GM18511 (cell line): ENCODE data around the gene FOXD1.

Experiments used
- ATAC-seq: cut with Tn5 transposase; IDR thresholded peaks from one replicate; pipeline ENCODE4 v1.9.1; 2021; ENCODE audit warnings: mild to moderate bottlenecking, moderate library complexity; ENCODE audit not compliant: unreplicated experiment

FOXD1 gene

GRCh38 chr5:73442231-73442811 lies 6.3 kb downstream of the FOXD1 start:
- ATAC-seq = no peak

GRCh38 chr5:73441378-73441777 lies 7.2 kb downstream of the FOXD1 start:
- no peak for ATAC-seq

- ATAC-seq = no peak
These were observed 8.3 kb downstream of the FOXD1 start for GRCh38 chr5:73440262-73440661.

- ATAC-seq = no peak
These were observed 9.7 kb downstream of the FOXD1 start for GRCh38 chr5:73438645-73439470.

- no peak for ATAC-seq
These were observed 10.6 kb downstream of the FOXD1 start for GRCh38 chr5:73437777-73438644.

GRCh38 chr5:73437101-73437776 lies 11.3 kb downstream of the FOXD1 start:
- ATAC-seq = no peak

- ATAC-seq = no peak
These were observed 12.0 kb downstream of the FOXD1 start for GRCh38 chr5:73436535-73437100.

GRCh38 chr5:73435759-73436534 lies 12.6 kb downstream of the FOXD1 start:
- ATAC-seq = no peak

- ATAC-seq = no peak
These were observed 13.7 kb downstream of the FOXD1 start for GRCh38 chr5:73434907-73435306.

GRCh38 chr5:73434461-73434860 lies 14.1 kb downstream of the FOXD1 start:
- ATAC-seq = no peak

- ATAC-seq = no peak
These were observed 14.6 kb downstream of the FOXD1 start for GRCh38 chr5:73433982-73434342.

GRCh38 chr5:73433272-73433981 lies 15.2 kb downstream of the FOXD1 start:
- no peak for ATAC-seq

- no peak for ATAC-seq
These were observed 17.2 kb downstream of the FOXD1 start for GRCh38 chr5:73431204-73431851.

GRCh38 chr5:73426034-73426433 lies 22.5 kb downstream of the FOXD1 start:
- ATAC-seq = no peak

- ATAC-seq = no peak
These were observed 24.0 kb downstream of the FOXD1 start for GRCh38 chr5:73424556-73424977.

GRCh38 chr5:73422164-73422563 lies 26.4 kb downstream of the FOXD1 start:
- ATAC-seq = no peak

- no peak for ATAC-seq
These were observed 27.9 kb downstream of the FOXD1 start for GRCh38 chr5:73420666-73421065.

- no peak for ATAC-seq
These were observed 28.8 kb downstream of the FOXD1 start for GRCh38 chr5:73419465-73420390.
